WTC11 (cell line): ENCODE results near the gene JCAD.

ENCODE experiments used
- CBFB ChIP-seq: sonication (generic); formaldehyde crosslinking; IDR thresholded peaks from 2 replicates; pipeline ENCODE4 v1.8.1; 2022; ENCODE audit warnings: mild to moderate bottlenecking, low read depth, missing genetic modification reagents
- CREB1 ChIP-seq: sonication (generic); formaldehyde crosslinking; IDR thresholded peaks from 2 replicates; pipeline ENCODE4 v1.8.0; 2023; ENCODE audit warnings: mild to moderate bottlenecking, missing genetic modification reagents
- MXD4 ChIP-seq: fragments of 250-450 bp; sonication (Bioruptor Pico); IDR thresholded peaks from 2 replicates; pipeline ENCODE4 v1.8.0; 2021; ENCODE audit warnings: mild to moderate bottlenecking, moderate library complexity, borderline replicate concordance
- NR3C1 ChIP-seq: sonication (generic); formaldehyde crosslinking; conservative IDR thresholded peaks from 2 replicates; pipeline ENCODE4 v1.8.1; 2023; ENCODE audit warnings: low read depth, mild to moderate bottlenecking, missing genetic modification reagents
- SP1 ChIP-seq: sonication (generic); formaldehyde crosslinking; conservative IDR thresholded peaks from 2 replicates; pipeline ENCODE4 v1.8.1; 2022; ENCODE audit warnings: missing genetic modification reagents
- TEAD4 ChIP-seq: sonication (generic); formaldehyde crosslinking; IDR thresholded peaks from 2 replicates; pipeline ENCODE4 v1.8.0; 2022; ENCODE audit warnings: mild to moderate bottlenecking, missing genetic modification reagents
- TF ChIP-seq, protein P1 (sequence below): fragments of 200-600 bp; IDR thresholded peaks from 2 replicates; pipeline ENCODE4 v1.8.0; 2022; ENCODE audit warnings: antibody characterized with exemption
- TF ChIP-seq, protein P2 (sequence below): sonication (generic); formaldehyde crosslinking; IDR thresholded peaks from 2 replicates; pipeline ENCODE4 v1.8.0; 2022; ENCODE audit warnings: mild to moderate bottlenecking, missing genetic modification reagents
- TF ChIP-seq, protein P3 (sequence below): sonication (generic); formaldehyde crosslinking; IDR thresholded peaks from 2 replicates; pipeline ENCODE4 v1.8.1; 2023; ENCODE audit warnings: mild to moderate bottlenecking, missing genetic modification reagents, moderate library complexity

DNA sequence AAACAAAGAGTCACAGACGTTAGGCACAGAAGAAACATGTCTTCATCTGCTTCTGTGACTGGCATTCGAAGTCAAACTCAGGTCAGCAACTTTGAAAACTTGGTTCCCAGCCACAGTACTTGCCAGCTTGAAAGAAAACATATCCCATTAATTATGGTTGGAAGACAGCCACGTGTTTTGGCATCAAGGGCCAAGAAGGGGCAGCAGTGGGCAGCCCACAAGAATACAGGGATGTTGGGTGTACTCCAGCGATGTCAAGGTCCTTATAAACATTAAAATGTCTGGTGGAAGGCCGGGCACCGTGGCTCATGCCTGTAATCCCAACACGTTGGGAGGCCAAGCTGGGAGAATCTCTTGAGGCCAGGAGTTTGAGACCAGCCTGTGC is 29.5 kb downstream of the JCAD start:
- TF ChIP-seq, protein P1, sequence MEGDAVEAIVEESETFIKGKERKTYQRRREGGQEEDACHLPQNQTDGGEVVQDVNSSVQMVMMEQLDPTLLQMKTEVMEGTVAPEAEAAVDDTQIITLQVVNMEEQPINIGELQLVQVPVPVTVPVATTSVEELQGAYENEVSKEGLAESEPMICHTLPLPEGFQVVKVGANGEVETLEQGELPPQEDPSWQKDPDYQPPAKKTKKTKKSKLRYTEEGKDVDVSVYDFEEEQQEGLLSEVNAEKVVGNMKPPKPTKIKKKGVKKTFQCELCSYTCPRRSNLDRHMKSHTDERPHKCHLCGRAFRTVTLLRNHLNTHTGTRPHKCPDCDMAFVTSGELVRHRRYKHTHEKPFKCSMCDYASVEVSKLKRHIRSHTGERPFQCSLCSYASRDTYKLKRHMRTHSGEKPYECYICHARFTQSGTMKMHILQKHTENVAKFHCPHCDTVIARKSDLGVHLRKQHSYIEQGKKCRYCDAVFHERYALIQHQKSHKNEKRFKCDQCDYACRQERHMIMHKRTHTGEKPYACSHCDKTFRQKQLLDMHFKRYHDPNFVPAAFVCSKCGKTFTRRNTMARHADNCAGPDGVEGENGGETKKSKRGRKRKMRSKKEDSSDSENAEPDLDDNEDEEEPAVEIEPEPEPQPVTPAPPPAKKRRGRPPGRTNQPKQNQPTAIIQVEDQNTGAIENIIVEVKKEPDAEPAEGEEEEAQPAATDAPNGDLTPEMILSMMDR = no peak
- TF ChIP-seq, protein P2, sequence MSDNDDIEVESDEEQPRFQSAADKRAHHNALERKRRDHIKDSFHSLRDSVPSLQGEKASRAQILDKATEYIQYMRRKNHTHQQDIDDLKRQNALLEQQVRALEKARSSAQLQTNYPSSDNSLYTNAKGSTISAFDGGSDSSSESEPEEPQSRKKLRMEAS (CRISPR knock-in tag) = no peak
- TF ChIP-seq CBFB (CRISPR knock-in tag) (no peak), TEAD4 (CRISPR knock-in tag) (no peak), NR3C1 (CRISPR knock-in tag) (no peak), MXD4 (CRISPR knock-in tag) (no peak), SP1 (CRISPR knock-in tag) (no peak), CREB1 (CRISPR knock-in tag) (no peak)
- TF ChIP-seq, protein P3, sequence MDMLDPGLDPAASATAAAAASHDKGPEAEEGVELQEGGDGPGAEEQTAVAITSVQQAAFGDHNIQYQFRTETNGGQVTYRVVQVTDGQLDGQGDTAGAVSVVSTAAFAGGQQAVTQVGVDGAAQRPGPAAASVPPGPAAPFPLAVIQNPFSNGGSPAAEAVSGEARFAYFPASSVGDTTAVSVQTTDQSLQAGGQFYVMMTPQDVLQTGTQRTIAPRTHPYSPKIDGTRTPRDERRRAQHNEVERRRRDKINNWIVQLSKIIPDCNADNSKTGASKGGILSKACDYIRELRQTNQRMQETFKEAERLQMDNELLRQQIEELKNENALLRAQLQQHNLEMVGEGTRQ = no peak
